A673 (cell line): ENCODE measurements around the gene USP16.

Source experiments
- CTCF ChIP-seq: fragments of 300-800, 200-600 bp; sonication (generic); conservative IDR thresholded peaks from 2 replicates; pipeline ENCODE4 v1.5.1; 2017; ENCODE audit warnings: low read depth, mild to moderate bottlenecking, antibody characterized with exemption, low read length, moderate library complexity, mixed read lengths
- EZH2 ChIP-seq: fragments of 200-600 bp; sonication (generic); IDR thresholded peaks from 2 replicates; pipeline ENCODE4 v1.6.1; 2017; ENCODE audit warnings: borderline replicate concordance, low read depth, mild to moderate bottlenecking, mixed read lengths, antibody characterized with exemption, low read length; ENCODE audit not compliant: poor library complexity, severe bottlenecking

- no peak for TF ChIP-seq EZH2
- no peak for TF ChIP-seq CTCF
These were observed 56.0 kb downstream of the USP16 start for GRCh38 chr21:29080454-29080941.
